Neural cell (in vitro differentiated cells): Measurements from ENCODE around the gene SLC13A5. TPM values are rescaled to one million over a fixed set of nuclear protein-coding genes. Genes with fewer than 3 reads are reported as not detected.

Source experiments
- H2AFZ ChIP-seq: fragments of 200-600, 300-800 bp; sonication (generic), shearing (Covaris generic); 2 replicates; pipeline ENCODE4 v1.6.0; 2014; ENCODE audit warnings: low read depth, mild to moderate bottlenecking, antibody characterized with exemption, low read length, moderate library complexity
- H3F3A ChIP-seq: fragments of 200-600 bp; shearing (Covaris generic); 2 replicates; pipeline ENCODE4 v1.6.1; 2016; ENCODE audit warnings: mild to moderate bottlenecking, moderate library complexity, mixed read lengths, antibody characterized with exemption, low read length; ENCODE audit not compliant: insufficient read depth, poor library complexity, severe bottlenecking
- H3K27ac ChIP-seq: fragments of 200-600, 300-800 bp; sonication (generic), shearing (Covaris generic); 2 replicates; pipeline ENCODE4 v1.5.1; 2014; ENCODE audit warnings: mild to moderate bottlenecking, low read length, moderate library complexity
- H3K27me3 ChIP-seq: fragments of 300-800, 200-600 bp; sonication (generic), shearing (Covaris generic); 2 replicates; pipeline ENCODE4 v1.6.0; 2014; ENCODE audit warnings: mild to moderate bottlenecking, low read depth, low read length, moderate library complexity; ENCODE audit not compliant: insufficient read depth
- H3K36me3 ChIP-seq: fragments of 300-800, 200-600 bp; sonication (generic), shearing (Covaris generic); 2 replicates; pipeline ENCODE4 v1.5.1; 2014; ENCODE audit warnings: mild to moderate bottlenecking, antibody characterized with exemption, low read length, moderate library complexity; ENCODE audit not compliant: insufficient read depth
- H3K4me2 ChIP-seq: fragments of 300-800, 200-600 bp; sonication (generic), shearing (Covaris generic); 2 replicates; pipeline ENCODE4 v1.6.0; 2014; ENCODE audit warnings: mild to moderate bottlenecking, low read length
- H3K4me3 ChIP-seq: fragments of 300-800, 200-600 bp; sonication (generic), shearing (Covaris generic); 2 replicates; pipeline ENCODE4 v1.5.1; 2014; ENCODE audit warnings: mild to moderate bottlenecking, low read length, moderate library complexity
- H3K79me2 ChIP-seq: fragments of 200-600 bp; shearing (Covaris generic); replicated peaks from 2 replicates; pipeline ENCODE4 v1.6.0; 2014; ENCODE audit warnings: mild to moderate bottlenecking, low read length, moderate library complexity; ENCODE audit not compliant: insufficient read depth
- H3K9ac ChIP-seq: fragments of 300-800, 200-600 bp; sonication (generic), shearing (Covaris generic); 2 replicates; pipeline ENCODE4 v1.6.1; 2016; ENCODE audit warnings: mild to moderate bottlenecking, low read length, mixed read lengths
- H3K9me2 ChIP-seq: fragments of 200-600 bp; shearing (Covaris generic); 2 replicates; pipeline ENCODE4 v1.6.1; 2016; ENCODE audit warnings: mild to moderate bottlenecking, low read length, mixed read lengths; ENCODE audit not compliant: insufficient read depth
- H3K9me3 ChIP-seq: fragments of 200-600, 300-800 bp; sonication (generic), shearing (Covaris generic); 2 replicates; pipeline ENCODE4 v1.6.1; 2016; ENCODE audit warnings: mild to moderate bottlenecking, mixed run types, low read length, moderate library complexity, mixed read lengths
- H4K20me1 ChIP-seq: fragments of 200-600 bp; shearing (Covaris generic); 2 replicates; pipeline ENCODE4 v1.6.1; 2016; ENCODE audit warnings: mild to moderate bottlenecking, mixed run types; ENCODE audit not compliant: insufficient read depth
- EP300 ChIP-seq: fragments of 450-650 bp; conservative IDR thresholded peaks from 2 replicates; pipeline ENCODE4 v1.6.1; 2014; ENCODE audit warnings: antibody characterized with exemption, mild to moderate bottlenecking, moderate library complexity; ENCODE audit not compliant: poor library complexity, severe bottlenecking
- EZH2 ChIP-seq: fragments of 200-600, 300-800 bp; shearing (Covaris generic), sonication (generic); IDR thresholded peaks from 2 replicates; pipeline ENCODE4 v1.6.1; 2014; ENCODE audit warnings: antibody characterized with exemption, low read length, borderline replicate concordance, mild to moderate bottlenecking; ENCODE audit not compliant: insufficient read depth, poor library complexity, severe bottlenecking
- MXI1 ChIP-seq: fragments of 450-650 bp; conservative IDR thresholded peaks from 2 replicates; pipeline ENCODE4 v1.6.1; 2014; ENCODE audit warnings: antibody characterized with exemption, mild to moderate bottlenecking; ENCODE audit not compliant: poor library complexity, severe bottlenecking
- POLR2AphosphoS5 ChIP-seq: IDR thresholded peaks from 2 replicates; pipeline ENCODE4 v1.6.1; 2012
- RAD21 ChIP-seq: fragments of 450-650 bp; conservative IDR thresholded peaks from 2 replicates; pipeline ENCODE4 v1.6.1; 2014; ENCODE audit warnings: antibody characterized with exemption, mild to moderate bottlenecking, moderate library complexity
- SMC3 ChIP-seq: fragments of 450-650 bp; conservative IDR thresholded peaks from 2 replicates; pipeline ENCODE4 v1.6.1; 2014; ENCODE audit warnings: antibody characterized with exemption, mild to moderate bottlenecking, moderate library complexity; ENCODE audit not compliant: poor library complexity
- TAF1 ChIP-seq: IDR thresholded peaks from 2 replicates; pipeline ENCODE4 v1.6.1; 2012; ENCODE audit warnings: low read depth
- polyA plus RNA-seq: library from polyadenylated mRNA; depleted of rRNA; stranded (reverse); fragments of >200 nt; gene quantifications from 2 replicates; pipeline ENCODE4 v1.2.3, GENCODE V29; 2014
- TF ChIP-seq, protein P1 (sequence below): IDR thresholded peaks from 2 replicates; pipeline ENCODE4 v1.6.1; 2012; ENCODE audit warnings: borderline replicate concordance
- TF ChIP-seq, protein P2 (sequence below): fragments of 450-650 bp; IDR thresholded peaks from 2 replicates; pipeline ENCODE4 v1.5.1; 2014; ENCODE audit warnings: antibody characterized with exemption, mild to moderate bottlenecking, moderate library complexity; ENCODE audit not compliant: poor library complexity, severe bottlenecking

Gene SLC13A5
- polyA plus RNA-seq, 1 donor from 2014 or later = not detected

DNA sequence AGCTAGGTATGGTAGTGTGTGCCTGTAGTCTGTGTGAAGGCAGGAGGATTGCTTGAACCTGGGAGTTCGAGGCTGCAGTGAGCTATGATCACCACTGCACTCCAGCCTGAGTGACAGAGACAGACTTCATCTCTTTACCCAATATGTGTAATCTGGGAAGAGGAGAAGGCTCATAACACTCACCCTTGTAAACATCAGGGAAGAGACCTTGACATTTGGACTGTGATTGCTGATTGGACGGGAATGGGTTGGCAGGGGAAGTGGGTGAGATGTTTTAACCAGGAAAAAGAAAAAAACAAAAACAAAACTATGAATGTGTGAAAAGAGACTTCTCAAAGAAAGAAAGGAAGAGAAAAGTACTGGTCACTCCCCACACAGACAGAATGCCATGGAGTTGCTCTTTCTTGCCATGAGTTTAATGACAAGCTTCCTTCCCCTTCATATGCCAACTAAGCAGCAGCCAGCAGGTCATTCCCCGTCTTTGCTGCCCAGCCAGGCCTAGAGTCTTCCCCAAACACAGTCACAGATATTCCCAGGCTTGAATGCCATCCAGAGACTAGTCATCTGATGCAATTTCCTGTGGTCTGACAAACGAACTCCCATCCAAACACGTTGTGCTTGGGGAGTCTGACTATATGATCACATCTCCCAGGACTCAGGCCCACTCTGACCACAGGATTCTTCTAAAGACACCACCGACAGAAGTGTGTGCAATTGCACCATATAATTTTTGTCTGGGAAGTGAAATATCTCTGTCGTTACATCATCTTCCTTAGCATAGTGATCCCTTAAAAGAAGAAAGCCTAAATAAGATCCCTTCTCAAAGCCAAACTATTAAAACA, 39.1 kb upstream of the SLC13A5 start:
- H3K9ac ChIP-seq = no peak overlapping the region
- H3K9me3 ChIP-seq = no peaks in the 10 kb centered on the region
- no peak overlapping the region for H2AFZ ChIP-seq
- H3K9me2 ChIP-seq = no peaks in the 10 kb centered on the region
- no peaks in the 10 kb centered on the region for H3K79me2 ChIP-seq
- H3F3A ChIP-seq = no peaks in the 10 kb centered on the region
- TF ChIP-seq EP300 = no peak
- H3K36me3 ChIP-seq = no peaks in the 10 kb centered on the region
- no peaks in the 10 kb centered on the region for H3K27me3 ChIP-seq
- H4K20me1 ChIP-seq = no peaks in the 10 kb centered on the region
- no peak overlapping the region for H3K27ac ChIP-seq
- H3K4me3 ChIP-seq = no peak overlapping the region
- no peak overlapping the region for H3K4me2 ChIP-seq

DNA sequence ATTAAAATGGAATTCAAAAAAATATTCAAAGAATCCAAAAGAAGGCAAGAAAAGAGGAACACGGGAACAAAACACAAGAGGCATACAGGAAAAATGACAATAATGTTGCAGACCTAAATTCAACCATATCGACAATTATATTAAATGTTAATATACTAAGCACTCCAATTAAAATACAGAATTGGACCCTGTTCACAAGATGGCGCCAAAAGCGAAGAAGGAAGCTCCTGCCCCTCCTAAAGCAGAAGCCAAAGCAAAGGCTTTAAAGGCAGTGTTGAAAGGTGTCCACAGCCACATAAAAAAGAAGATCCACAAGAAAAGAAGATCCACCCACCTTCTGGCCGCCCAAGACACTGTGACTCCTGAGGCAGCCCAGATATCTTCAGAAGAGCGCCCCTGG, 36.4 kb upstream of the SLC13A5 start:
- Histone ChIP-seq H2AFZ (no peak overlapping the region), H3K79me2 (no peaks in the 10 kb centered on the region), H3K9ac (no peak overlapping the region), H3K36me3 (no peaks in the 10 kb centered on the region), H3K27me3 (no peaks in the 10 kb centered on the region), H3K4me3 (no peak overlapping the region), H3F3A (no peaks in the 10 kb centered on the region), H3K27ac (no peak overlapping the region), H3K4me2 (no peak overlapping the region), H3K9me2 (no peaks in the 10 kb centered on the region), H4K20me1 (no peaks in the 10 kb centered on the region), H3K9me3 (no peaks in the 10 kb centered on the region)
- no peak for TF ChIP-seq POLR2AphosphoS5
- TF ChIP-seq, protein P1, sequence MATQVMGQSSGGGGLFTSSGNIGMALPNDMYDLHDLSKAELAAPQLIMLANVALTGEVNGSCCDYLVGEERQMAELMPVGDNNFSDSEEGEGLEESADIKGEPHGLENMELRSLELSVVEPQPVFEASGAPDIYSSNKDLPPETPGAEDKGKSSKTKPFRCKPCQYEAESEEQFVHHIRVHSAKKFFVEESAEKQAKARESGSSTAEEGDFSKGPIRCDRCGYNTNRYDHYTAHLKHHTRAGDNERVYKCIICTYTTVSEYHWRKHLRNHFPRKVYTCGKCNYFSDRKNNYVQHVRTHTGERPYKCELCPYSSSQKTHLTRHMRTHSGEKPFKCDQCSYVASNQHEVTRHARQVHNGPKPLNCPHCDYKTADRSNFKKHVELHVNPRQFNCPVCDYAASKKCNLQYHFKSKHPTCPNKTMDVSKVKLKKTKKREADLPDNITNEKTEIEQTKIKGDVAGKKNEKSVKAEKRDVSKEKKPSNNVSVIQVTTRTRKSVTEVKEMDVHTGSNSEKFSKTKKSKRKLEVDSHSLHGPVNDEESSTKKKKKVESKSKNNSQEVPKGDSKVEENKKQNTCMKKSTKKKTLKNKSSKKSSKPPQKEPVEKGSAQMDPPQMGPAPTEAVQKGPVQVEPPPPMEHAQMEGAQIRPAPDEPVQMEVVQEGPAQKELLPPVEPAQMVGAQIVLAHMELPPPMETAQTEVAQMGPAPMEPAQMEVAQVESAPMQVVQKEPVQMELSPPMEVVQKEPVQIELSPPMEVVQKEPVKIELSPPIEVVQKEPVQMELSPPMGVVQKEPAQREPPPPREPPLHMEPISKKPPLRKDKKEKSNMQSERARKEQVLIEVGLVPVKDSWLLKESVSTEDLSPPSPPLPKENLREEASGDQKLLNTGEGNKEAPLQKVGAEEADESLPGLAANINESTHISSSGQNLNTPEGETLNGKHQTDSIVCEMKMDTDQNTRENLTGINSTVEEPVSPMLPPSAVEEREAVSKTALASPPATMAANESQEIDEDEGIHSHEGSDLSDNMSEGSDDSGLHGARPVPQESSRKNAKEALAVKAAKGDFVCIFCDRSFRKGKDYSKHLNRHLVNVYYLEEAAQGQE = no peak
- no peak for TF ChIP-seq EP300
- TF ChIP-seq EZH2 = no peak
- TF ChIP-seq MXI1 = no peak
- TF ChIP-seq SMC3 = no peak
- no peak for TF ChIP-seq TAF1
- TF ChIP-seq RAD21 = no peak
- TF ChIP-seq, protein P2, sequence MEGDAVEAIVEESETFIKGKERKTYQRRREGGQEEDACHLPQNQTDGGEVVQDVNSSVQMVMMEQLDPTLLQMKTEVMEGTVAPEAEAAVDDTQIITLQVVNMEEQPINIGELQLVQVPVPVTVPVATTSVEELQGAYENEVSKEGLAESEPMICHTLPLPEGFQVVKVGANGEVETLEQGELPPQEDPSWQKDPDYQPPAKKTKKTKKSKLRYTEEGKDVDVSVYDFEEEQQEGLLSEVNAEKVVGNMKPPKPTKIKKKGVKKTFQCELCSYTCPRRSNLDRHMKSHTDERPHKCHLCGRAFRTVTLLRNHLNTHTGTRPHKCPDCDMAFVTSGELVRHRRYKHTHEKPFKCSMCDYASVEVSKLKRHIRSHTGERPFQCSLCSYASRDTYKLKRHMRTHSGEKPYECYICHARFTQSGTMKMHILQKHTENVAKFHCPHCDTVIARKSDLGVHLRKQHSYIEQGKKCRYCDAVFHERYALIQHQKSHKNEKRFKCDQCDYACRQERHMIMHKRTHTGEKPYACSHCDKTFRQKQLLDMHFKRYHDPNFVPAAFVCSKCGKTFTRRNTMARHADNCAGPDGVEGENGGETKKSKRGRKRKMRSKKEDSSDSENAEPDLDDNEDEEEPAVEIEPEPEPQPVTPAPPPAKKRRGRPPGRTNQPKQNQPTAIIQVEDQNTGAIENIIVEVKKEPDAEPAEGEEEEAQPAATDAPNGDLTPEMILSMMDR = no peak
